ENCODE measurements around the gene CD109.
"Not testable (repeated sequence)": the region's sequence is repeated elsewhere in the genome, so short reads cannot be mapped to it uniquely, and the experiment has no call there.

Gene CD109

GRCh38 chr6:73796881-73797280, 100.9 kb downstream of the CD109 start:
- DNase-seq = no peak

GRCh38 chr6:73797861-73798260, 101.9 kb downstream of the CD109 start:
- no peak for DNase-seq

- no peak for DNase-seq
Measured at GRCh38 chr6:73798592-73798991, 102.6 kb downstream of the CD109 start.

GRCh38 chr6:73800997-73801396, 105.0 kb downstream of the CD109 start:
- no peak for DNase-seq

GRCh38 chr6:73801652-73802268, 105.8 kb downstream of the CD109 start:
- DNase-seq = no peak

DNA sequence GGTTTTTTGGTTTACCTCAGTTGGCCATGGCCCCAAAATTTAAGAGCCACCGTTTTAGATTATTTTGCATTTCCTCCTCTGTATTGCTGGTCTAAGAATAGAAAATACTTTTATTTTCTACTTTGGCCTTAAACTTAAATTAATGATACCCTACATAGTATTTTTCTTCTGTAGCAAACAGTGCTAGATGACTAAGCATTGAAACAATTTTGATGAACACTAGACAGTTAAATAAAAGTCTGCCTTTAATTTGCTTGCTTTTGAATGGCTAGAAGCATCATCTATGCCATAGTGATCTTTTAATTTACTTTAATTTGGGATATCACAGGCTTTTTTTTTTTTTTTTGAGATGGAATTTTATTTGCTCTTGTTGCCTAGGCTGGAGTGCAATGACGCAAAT, 106.4 kb downstream of the CD109 start:
- DNase-seq = no peak

- DNase-seq = peak in 1 of 2 experiments; percentile 36
Measured at GRCh38 chr6:73803562-73804241, 107.7 kb downstream of the CD109 start.

DNA sequence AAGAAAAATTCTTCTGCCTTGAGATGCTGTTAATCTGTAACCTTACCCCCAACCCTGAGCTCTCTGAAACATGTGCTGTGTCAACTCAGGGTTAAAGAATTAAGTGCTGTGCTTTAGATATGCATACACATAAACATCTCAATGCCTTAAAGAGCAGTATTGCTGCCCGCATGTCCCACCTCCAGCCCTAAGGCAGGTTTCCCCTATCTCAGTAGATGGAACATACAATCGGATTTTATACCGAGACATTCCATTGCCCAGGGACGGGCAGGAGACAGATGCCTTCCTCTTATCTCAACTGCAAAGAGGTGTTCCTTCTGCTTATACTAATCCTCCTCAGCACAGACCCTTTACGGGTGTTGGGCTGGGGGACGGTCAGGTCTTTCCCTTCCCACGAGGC, 109.2 kb downstream of the CD109 start:
- not testable (repeated sequence) for DNase-seq

DNA sequence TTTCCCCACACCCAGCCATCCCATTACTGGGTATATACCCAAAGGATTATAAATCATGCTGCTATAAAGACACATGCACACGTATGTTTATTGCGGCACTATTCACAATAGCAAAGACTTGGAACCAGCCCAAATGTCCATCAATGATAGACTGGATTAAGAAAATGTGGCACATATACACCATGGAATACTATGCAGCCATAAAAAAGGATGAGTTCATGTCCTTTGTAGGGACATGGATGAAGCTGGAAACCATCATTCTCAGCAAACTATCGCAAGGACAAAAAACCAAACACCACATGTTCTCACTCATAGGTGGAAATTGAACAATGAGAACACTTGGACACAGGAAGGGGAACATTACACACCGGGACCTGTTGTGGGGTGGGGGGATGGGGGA, 110.0 kb downstream of the CD109 start:
- not testable (repeated sequence) for DNase-seq

- no peak for DNase-seq
Measured at GRCh38 chr6:73811706-73812105, 115.7 kb downstream of the CD109 start.

DNA sequence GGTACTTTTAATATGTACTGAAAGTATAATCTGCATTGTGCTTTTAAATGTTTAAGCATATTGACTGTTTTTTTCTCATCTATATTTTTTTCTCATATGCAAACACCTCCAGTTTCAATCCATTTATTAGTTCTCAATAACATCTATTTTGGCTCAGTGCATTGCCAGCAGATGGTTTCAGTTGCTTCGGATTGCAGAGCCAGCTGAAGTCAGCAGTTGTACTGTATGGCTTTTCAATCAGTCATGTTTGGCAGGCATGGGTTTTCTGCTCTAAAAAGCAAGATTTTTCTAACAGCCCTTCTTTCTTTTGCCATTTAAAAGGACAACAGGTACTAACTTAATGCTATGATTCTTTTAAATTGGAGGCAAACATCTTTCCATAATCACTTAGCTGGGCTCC, 121.2 kb downstream of the CD109 start:
- no peak for DNase-seq

DNA sequence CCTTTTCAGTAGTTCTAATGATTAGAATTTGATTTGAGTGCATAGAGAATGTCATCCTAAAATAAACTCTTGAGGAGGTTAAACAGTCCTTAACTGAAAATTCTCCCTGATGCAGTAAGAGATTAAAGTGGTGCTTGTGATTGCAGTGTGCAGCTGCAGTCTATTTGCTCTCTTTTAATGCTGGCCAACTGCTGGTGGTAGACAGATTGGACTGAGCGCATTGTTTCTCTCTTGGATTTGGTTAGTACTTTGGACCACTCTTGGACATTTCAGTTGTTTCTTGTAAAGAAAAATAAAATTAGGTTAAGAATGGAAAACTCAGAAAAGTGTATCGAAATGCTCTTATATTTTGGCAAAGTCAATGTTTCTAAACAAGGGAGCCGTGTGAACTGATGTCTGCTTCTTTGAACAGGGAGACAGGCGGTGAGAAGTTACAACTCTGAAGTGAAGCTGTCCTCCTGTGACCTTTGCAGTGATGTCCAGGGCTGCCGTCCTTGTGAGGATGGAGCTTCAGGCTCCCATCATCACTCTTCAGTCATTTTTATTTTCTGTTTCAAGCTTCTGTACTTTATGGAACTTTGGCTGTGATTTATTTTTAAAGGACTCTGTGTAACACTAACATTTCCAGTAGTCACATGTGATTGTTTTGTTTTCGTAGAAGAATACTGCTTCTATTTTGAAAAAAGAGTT, 127.2 kb downstream of the CD109 start:
- no peak for DNase-seq

DNA sequence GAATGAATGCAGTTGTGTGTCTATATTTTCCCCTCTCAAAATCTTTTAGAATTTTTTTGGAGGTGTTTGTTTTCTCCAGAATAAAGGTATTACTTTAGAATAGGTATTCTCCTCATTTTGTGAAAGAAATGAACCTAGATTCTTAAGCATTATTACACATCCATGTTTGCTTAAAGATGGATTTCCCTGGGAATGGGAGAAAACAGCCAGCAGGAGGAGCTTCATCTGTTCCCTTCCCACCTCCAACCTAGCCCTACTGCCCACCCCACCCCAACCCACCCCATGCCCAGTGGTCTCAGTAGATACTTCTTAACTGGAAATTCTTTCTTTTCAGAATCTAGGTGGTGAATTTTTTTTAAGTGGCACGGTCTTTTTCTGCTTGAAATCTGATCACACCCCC, 127.8 kb downstream of the CD109 start:
- no peak for DNase-seq

DNA sequence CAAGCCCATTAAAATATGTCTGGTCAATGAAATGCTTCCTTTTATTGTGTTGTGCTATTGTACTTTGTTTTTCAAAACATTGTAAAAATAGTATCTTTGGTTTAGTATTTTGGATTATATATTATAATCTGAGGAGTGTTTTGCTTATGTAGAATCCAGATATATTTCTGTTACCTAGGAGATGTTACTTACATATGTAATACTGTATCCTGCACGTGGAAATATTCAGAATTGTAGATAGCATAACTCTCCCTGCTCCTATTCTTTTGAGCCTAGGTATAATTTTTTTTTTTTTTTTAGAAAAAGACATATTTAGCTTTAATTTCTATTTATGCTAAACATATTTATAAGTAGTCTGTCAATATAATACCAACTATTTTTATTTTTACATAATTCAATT, 130.6 kb downstream of the CD109 start:
- DNase-seq = no peak

DNA sequence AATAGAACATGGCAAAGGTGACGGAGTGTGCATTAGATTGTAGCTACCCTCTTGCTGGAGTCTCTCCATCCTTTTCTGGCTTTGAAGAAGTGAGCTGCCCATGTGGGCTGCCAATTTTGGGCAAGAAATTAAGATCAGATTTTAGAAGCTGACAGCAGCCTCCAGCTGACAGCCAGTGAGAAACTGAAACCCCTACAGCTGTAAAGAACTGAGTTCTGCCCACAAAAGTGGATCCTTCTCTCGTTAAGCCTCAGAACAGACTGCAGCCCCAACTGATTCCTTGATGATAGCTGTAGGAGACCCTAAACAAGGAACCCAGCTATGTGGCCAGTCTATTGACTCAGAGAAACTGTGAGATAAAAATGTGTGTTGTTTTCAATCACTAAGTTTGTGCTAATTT, 134.1 kb downstream of the CD109 start:
- DNase-seq = no peak

DNA sequence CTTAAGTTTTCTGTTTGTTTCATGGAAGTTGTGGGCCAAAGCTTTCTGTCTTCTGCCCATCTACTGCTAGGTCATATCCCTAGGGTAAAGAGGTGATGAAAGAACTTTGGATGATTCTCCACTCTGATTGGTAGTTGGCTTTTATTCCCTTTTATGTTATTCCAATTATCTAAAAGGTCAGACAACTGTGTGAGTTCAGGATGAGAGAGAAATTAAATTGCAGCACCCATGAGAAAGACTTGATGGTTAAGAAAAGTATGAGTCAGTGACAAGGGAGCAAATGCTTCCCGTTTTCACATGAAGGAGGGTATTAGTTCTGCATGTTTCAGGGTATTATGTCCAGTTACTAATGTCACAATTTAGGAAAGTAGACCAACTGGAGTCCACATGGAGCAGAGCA, 136.3 kb downstream of the CD109 start:
- no peak for DNase-seq

DNA sequence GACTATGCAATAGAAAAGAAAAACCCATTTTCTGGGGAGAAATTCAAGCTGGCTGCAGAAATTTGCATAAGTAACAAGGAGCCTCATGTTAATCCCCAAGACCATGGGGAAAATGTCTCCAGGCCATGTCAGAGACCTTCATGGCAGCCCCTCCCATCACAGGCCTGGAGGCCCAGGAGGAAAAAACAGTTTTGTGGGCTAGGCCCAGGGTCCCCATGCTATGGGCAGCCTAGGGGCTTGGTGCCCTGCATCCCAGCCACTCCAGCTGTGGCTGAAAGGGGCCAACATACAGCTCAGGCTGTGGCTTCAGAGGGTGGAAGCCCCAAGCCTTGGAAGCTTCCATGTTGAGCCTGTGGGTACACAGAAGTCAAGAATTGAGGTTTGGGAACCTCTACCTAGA, 148.7 kb downstream of the CD109 start:
- not testable (repeated sequence) for DNase-seq

DNA sequence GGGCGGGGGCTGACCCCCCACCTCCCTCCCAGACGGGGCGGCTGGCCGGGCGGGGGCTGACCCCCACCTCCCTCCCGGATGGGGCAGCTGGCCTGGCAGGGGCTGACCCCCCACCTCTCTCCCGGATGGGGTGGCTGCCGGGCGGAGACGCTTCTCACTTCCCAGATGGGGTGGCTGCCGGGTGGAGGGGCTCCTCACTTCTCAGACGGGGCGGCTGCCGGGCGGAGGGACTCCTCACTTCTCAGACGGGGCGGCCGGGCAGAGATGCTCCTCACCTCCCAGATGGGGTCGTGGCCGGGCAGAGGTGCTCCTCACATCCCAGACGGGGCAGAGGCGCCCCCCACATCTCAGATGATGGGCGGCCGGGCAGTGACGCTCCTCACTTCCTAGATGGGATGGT, 155.0 kb downstream of the CD109 start:
- DNase-seq = not testable (repeated sequence)

DNA sequence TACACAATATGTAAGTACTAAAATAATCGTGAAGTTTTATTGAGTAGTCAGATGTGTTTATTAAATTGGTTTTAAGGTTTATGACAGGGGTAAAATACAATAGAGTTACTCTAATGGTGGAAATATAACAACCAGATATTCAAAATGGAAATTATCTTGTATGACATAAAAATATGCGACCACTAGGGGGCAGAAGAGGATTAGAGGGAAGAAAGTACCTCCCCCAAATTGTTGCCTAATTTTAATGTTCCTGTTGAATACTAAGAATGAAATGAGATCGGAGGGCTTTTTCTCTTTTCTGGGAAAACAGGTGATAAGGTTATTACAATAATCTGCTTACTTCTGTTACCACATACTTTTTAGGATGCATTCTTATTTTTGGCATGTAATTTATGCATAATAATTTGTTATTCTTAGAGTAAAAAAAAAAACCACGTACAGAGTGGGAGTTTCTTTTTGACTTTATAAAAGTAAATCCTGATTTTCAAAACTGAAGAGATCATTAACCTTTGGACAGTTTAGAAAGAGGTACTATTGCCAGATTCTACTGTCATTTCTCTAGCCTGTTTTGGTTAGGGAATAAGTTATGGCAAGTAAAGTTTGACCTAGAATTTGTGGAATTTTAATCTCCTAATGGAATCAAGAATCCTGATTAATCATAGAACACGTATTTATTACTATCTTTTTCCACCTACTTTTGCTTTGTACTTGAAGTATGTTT, 159.2 kb downstream of the CD109 start:
- DNase-seq = peak; percentile 5 to 59

DNA sequence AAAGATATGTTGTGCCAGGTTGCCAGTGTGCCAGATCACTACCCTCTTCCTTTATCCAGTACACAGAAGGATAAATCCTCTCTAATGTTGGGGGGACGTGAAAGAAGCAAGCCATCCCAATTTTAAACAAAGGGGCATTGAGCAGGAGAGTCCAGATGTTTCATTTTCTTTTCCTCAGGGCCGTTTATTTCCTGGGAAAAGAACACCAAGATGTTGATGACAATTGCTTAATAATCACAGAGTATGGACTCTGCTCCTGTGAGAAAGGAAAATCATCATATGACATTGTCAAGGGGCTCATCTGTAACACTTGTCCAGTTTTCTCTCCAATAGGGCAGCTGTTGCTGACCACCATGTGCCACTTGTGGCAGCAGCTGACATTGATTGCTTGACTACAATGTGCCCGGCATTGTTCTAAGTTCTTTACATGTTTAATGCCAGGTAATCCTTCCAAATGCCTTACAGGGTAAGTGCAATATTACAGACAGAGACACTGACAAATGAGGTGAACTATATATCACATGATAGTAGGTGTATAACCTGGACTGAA, 161.4 kb downstream of the CD109 start:
- no peak for DNase-seq

DNA sequence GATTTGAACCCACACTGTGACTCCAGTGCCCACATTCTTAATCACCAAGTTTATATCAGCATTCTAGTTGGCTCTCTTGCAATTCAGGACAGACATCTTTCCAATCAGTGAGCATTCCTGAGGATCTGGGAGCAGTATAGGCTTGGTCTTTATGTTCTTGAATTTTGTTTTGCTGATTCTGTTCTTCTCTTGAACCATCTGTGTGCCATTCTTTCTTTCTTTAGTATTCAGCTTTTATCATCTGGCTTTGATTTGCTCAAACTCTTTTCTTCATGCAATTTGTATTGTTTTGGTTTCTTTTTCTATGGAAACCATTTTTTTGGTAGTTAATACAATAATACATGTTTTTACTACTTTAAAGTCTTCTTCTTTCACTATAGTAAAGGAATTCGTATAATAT, 162.4 kb downstream of the CD109 start:
- DNase-seq = no peak

DNA sequence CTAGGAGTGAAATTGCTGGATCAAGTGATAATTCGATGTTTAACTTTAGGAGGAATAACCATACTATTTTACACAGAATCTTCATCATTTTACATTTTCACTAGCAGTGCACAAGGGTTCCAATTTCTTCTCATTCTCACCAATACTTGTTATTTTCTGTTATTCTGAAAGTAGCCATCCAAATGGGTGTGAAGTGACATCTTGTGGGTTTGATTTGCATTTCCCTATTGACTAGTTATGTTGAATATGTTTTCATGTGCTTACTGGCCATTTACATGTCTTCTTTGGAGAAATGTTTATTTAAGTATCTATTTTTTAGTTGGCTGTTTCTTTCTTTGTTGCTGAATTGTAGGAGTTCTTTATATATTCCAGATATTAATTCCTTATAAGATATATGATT, 164.3 kb downstream of the CD109 start:
- DNase-seq = no peak

GRCh38 chr6:73866305-73866704, 170.3 kb downstream of the CD109 start:
- no peak for DNase-seq

Data from NCI-H526 (cell line).